Calu3 (cell line): ENCODE measurements around the gene SNX17. TPM values are rescaled to one million over a fixed set of nuclear protein-coding genes. Genes with fewer than 3 reads are reported as not detected.
A peak's percentile ranks its signal among the peaks of the same experiment; 100 is the strongest.

Experiments used
- BruUV-seq: library from RNA; stranded (reverse); fragments of 400-500 nt; replicated peaks from 2 replicates; lab custom pipeline; 2021; lab: Mats Ljungman, UMichigan
- CTCF ChIA-PET: fragments of 300-600 bp; sonication (Branson Sonifier 250); formaldehyde crosslinking; loops from one replicate; lab custom pipeline; 2022; ENCODE audit warnings: antibody characterized with exemption; lab: Charles Lee
- DNase-seq: peaks from one replicate; pipeline ENCODE4 v3.0.0; 2022
- H3K27ac Mint-ChIP-seq: one replicate; pipeline ENCODE4 v1.8.0; 2022; ENCODE audit warnings: mixed read lengths; ENCODE audit not compliant: unreplicated experiment
- H3K27me3 Mint-ChIP-seq: one replicate; pipeline ENCODE4 v1.8.0; 2022; ENCODE audit warnings: mixed read lengths; ENCODE audit not compliant: unreplicated experiment
- H3K36me3 Mint-ChIP-seq: one replicate; pipeline ENCODE4 v1.8.0; 2022; ENCODE audit warnings: mild to moderate bottlenecking, moderate library complexity, mixed read lengths; ENCODE audit not compliant: insufficient read depth, unreplicated experiment
- H3K4me1 Mint-ChIP-seq: one replicate; pipeline ENCODE4 v1.8.0; 2022; ENCODE audit warnings: mild to moderate bottlenecking, low read depth, mixed read lengths; ENCODE audit not compliant: unreplicated experiment
- H3K4me3 Mint-ChIP-seq: one replicate; pipeline ENCODE4 v1.8.0; 2022; ENCODE audit warnings: mild to moderate bottlenecking, low read depth, moderate library complexity, mixed read lengths; ENCODE audit not compliant: unreplicated experiment
- H3K9me3 Mint-ChIP-seq: one replicate; pipeline ENCODE4 v1.8.0; 2022; ENCODE audit warnings: low read depth, mixed read lengths; ENCODE audit not compliant: unreplicated experiment
- intact Hi-C: fragments of 100-400 bp; cut with micrococcal nuclease; formaldehyde crosslinking; loops from one replicate; pipeline ENCODE4 v1.10.0; 2022; ENCODE audit not compliant: unreplicated experiment
- total RNA-seq: library from RNA; stranded (reverse); gene quantifications from 2 replicates; pipeline ENCODE4 v1.2.3, GENCODE V29; 2022
- TF ChIP-seq, protein P1 (sequence below): fragments of 200-600 bp; IDR thresholded peaks from one replicate; pipeline ENCODE4 v1.8.0; 2022; ENCODE audit warnings: antibody characterized with exemption; ENCODE audit not compliant: unreplicated experiment

Gene SNX17
- total RNA-seq, 1 experiment from 2014 or later: 85.3 TPM

DNA sequence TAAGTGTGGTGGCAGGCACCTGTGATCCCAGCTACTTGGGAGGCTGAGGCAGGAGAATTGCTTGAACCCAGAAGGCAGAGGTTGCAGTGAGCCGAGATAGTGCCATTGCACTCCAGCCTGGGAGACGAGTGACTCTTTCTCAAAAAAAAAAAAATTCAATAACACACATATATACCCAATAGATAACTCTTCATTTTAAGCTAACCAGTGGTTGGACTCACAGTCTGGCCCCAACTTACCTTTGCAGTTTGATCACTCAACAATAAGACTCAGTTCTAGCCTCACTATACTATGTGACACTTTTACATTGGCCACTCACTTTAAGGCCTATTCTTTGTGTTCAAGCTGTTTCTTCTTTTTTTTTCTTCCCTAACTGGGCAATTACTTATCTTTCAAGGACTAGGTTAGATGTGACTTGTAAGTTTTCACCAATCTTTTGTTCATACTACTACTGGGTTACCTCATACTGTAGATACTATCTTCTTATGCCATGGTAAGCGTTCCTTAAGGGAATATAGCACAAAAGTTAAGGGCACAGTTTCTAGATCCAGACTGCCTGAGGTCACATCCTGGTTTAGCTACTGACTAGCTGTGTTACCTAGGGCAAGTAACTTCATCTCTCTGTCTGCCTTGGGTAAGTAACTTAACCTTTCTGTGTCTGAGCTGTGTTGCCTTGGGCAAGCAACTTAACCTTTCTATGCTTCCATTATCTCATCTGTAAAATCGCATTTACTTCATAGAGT, 7.6 kb upstream of the SNX17 start:
- peaks cover 11% of the 10 kb centered on the region for H3K4me1 Mint-ChIP-seq
- no peak for DNase-seq
- no TSS peak for BruUV-seq
- intact Hi-C loops: no loop called here
- no peak overlapping the region for H3K4me3 Mint-ChIP-seq
- H3K9me3 Mint-ChIP-seq: peaks cover 2% of the 10 kb centered on the region
- CTCF ChIA-PET: no interaction called here
- H3K27me3 Mint-ChIP-seq: no peaks in the 10 kb centered on the region
- H3K27ac Mint-ChIP-seq: no peak overlapping the region
- peaks cover 47% of the 10 kb centered on the region for H3K36me3 Mint-ChIP-seq
- TF ChIP-seq, protein P1, sequence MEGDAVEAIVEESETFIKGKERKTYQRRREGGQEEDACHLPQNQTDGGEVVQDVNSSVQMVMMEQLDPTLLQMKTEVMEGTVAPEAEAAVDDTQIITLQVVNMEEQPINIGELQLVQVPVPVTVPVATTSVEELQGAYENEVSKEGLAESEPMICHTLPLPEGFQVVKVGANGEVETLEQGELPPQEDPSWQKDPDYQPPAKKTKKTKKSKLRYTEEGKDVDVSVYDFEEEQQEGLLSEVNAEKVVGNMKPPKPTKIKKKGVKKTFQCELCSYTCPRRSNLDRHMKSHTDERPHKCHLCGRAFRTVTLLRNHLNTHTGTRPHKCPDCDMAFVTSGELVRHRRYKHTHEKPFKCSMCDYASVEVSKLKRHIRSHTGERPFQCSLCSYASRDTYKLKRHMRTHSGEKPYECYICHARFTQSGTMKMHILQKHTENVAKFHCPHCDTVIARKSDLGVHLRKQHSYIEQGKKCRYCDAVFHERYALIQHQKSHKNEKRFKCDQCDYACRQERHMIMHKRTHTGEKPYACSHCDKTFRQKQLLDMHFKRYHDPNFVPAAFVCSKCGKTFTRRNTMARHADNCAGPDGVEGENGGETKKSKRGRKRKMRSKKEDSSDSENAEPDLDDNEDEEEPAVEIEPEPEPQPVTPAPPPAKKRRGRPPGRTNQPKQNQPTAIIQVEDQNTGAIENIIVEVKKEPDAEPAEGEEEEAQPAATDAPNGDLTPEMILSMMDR: no peak

DNA sequence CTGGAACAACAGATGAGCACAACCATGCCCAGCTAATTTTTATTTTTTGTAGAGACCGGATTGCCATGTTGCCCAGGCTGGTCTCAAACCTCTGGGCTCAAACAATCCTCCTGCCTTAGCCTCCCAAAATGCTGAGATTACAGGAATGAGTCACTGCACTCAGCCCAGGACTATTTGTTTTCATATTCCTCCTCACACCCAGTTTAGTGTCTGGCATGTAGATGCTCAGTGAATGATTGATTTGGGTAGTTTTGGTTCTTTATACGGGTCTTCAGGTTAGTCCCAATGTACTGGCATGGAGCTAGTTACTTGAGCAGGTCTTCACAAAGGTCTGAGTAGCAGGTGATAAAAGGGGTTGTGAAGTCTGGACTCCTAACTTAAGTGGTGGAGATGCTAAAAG, 6.5 kb upstream of the SNX17 start:
- H3K27ac Mint-ChIP-seq: no peak overlapping the region
- no peaks in the 10 kb centered on the region for H3K27me3 Mint-ChIP-seq
- H3K4me1 Mint-ChIP-seq: peaks cover 10% of the 10 kb centered on the region
- no peak for DNase-seq
- intact Hi-C loops: no loop called here
- TF ChIP-seq, protein P1: no peak
- BruUV-seq: no TSS peak
- peaks cover 46% of the 10 kb centered on the region for H3K36me3 Mint-ChIP-seq
- H3K4me3 Mint-ChIP-seq: no peak overlapping the region
- CTCF ChIA-PET: no interaction called here
- no peaks in the 10 kb centered on the region for H3K9me3 Mint-ChIP-seq

DNA sequence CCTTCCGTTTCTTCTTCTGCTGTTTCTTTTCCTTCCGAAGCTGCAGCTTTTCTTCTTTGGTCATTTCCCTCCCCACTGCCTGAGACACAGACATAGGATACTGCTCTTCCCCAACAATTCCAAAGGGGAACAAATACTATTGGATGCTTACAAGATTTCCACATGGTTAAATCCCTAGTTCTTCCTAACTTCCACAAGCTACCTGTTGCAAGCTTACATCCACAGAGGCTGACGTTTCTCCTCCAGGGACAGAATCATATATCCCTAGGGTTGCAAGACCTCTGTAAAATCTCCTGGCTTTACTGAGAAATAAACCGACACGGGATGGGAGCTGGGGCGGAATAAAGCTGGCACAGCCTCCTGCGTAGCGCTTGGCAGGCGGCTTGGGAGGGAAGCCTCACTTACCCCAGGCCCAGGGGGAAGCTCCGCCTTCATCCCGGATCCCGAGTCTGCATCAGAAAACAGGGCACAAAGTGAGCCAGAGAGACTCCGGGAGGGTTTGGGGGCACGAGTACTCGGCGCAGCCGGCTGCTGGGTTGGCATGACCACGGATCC, 868 bp upstream of the SNX17 start:
- TF ChIP-seq, protein P1: no peak
- CTCF ChIA-PET: interaction anchor here (0.6 to 1.1 kb wide), 3 partner anchors 10 to 825 kb away, joined by 3 to 4 read pairs (median 4); no protein-coding TSS in a partner anchor
- peak; percentile 51 for DNase-seq
- H3K27me3 Mint-ChIP-seq: no peaks in the 10 kb centered on the region
- peaks cover 17% of the 10 kb centered on the region for H3K4me1 Mint-ChIP-seq
- peak overlapping the region; percentile 87 for H3K27ac Mint-ChIP-seq
- H3K36me3 Mint-ChIP-seq: peaks cover 60% of the 10 kb centered on the region
- intact Hi-C loops: loop anchor here (1.0 kb wide), 1 partner anchor 48 kb away; no protein-coding TSS in a partner anchor
- BruUV-seq: no TSS peak
- H3K9me3 Mint-ChIP-seq: no peaks in the 10 kb centered on the region
- H3K4me3 Mint-ChIP-seq: peak overlapping the region; percentile 83

DNA sequence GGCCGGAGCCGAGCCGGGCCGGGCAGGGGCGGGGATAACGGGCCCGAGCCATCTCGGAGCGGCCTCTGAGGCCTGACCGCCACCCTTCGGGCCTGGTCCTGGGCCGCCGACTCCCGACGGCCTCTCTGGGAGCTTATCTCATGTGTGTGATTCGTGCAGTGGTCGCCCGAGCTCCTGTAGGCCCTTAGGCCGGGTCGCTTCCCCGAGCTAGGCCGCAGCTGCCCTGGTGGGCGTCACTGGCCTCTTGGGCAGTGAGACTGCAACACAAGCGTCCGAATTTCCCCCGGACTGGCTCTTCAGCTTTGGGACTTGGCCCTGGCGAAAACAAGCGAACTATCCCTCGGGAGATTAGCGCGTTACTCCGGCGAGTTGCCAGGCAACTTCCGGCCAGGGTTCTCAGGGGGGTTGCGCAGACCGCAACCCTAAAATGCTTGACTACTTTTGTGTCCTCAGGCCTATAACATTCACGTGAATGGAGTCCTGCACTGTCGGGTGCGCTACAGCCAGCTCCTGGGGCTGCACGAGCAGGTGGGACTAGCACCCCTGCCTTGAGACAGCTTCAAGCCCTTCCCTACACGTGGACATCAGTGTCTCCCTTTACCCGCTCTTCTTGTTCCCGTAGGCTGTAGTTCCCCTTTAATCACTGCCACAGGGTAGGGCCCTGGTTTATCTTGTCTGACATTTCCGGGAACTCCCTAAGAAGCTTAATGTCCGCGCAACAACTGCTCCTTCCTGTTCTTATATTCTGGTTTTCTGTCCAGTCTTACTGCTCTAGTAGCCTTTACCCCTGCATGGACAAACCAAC, 602 bp downstream of the SNX17 start:
- DNase-seq: peak; percentile 32
- H3K4me1 Mint-ChIP-seq: peaks cover 17% of the 10 kb centered on the region
- CTCF ChIA-PET: interaction anchor here (0.7 kb wide), 1 partner anchor 525 kb away, joined by 3 read pairs; no protein-coding TSS in a partner anchor
- TF ChIP-seq, protein P1: no peak
- H3K9me3 Mint-ChIP-seq: no peaks in the 10 kb centered on the region
- no peaks in the 10 kb centered on the region for H3K27me3 Mint-ChIP-seq
- no TSS peak for BruUV-seq
- H3K4me3 Mint-ChIP-seq: peak overlapping the region; percentile 83
- intact Hi-C loops: loop anchor here (1.0 kb wide), 1 partner anchor 50 kb away; no protein-coding TSS in a partner anchor
- peak overlapping the region; percentile 87 for H3K27ac Mint-ChIP-seq
- H3K36me3 Mint-ChIP-seq: peaks cover 63% of the 10 kb centered on the region
